Upper lobe of right lung (tissue), 1 donor: Measurements from ENCODE around the gene HDDC3. TPM values are rescaled to one million over a fixed set of nuclear protein-coding genes. Genes with fewer than 3 reads are reported as not detected.
"Not testable (repeated sequence)": the region's sequence is repeated elsewhere in the genome, so short reads cannot be mapped to it uniquely, and the experiment has no call there.

ENCODE experiments used
- ATAC-seq: fragments of 200-7000 bp; cut with Tn5 transposase; one replicate; pipeline ENCODE4 v1.9.1; 2020; ENCODE audit warnings: mild to moderate bottlenecking, moderate library complexity
- DNase-seq: peaks from one replicate; pipeline ENCODE4 v3.0.0-alpha.2; 2020
- H3K27ac ChIP-seq: fragments of 200-600 bp; one replicate; pipeline ENCODE4 v1.8.0; 2022
- H3K27me3 ChIP-seq: fragments of 200-600 bp; one replicate; pipeline ENCODE4 v1.8.0; 2022; ENCODE audit warnings: mild to moderate bottlenecking
- H3K36me3 ChIP-seq: fragments of 200-600 bp; one replicate; pipeline ENCODE4 v1.8.0; 2022
- H3K4me1 ChIP-seq: fragments of 200-600 bp; one replicate; pipeline ENCODE4 v1.8.0; 2022
- H3K4me3 ChIP-seq: fragments of 200-600 bp; one replicate; pipeline ENCODE4 v1.8.0; 2022; ENCODE audit warnings: mild to moderate bottlenecking
- H3K9me3 ChIP-seq: fragments of 200-600 bp; one replicate; pipeline ENCODE4 v1.8.0; 2022
- intact Hi-C: fragments of 100-400 bp; cut with DNase I; formaldehyde crosslinking; loops from one replicate; pipeline ENCODE4 v1.11.0; 2022
- total RNA-seq: library from RNA; stranded (reverse); fragmentation: NEBNext Ultra II Directional; extraction: Animal tissue kit (Norgen Biotek cat#: 25700); gene quantifications from one replicate; pipeline ENCODE4 v1.2.1, GENCODE V29; 2021
- TF ChIP-seq, protein P1 (sequence below): fragments of 200-600 bp; IDR thresholded peaks from one replicate; pipeline ENCODE4 v1.8.0; 2022; ENCODE audit warnings: antibody characterized with exemption
- donor health status: DM: no; HTN: yes; CAD: no; lungs with severe emphysema.

Gene HDDC3
- total RNA-seq, 1 donor from 2014 or later: 12.4 TPM

DNA sequence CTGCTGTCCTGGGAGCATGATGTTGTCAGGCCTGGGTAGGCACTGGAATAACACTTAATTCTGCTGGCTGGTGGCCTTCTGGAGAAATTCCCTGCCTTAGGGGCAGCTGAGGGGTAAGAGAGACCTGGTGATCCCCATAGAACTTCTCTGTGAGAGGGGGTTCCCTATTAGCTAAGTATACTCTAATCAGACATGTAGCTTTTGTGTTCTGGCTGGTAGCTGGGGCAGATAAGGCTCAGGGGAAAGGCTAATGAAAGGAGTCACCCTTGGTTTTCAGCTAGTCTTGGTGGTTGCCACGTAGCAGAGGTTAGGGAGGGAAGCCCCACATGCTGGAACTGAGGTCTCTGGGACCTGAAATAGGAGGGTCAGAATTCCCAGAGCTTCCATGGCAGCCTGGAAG, 952 bp upstream of the HDDC3 start:
- Histone ChIP-seq H3K4me3 (no peak overlapping the region), H3K27ac (no peak overlapping the region), H3K27me3 (no peaks in the 10 kb centered on the region), H3K9me3 (no peaks in the 10 kb centered on the region), H3K4me1 (peaks cover 54% of the 10 kb centered on the region), H3K36me3 (peaks cover 11% of the 10 kb centered on the region)
- DNase-seq (no peak), ATAC-seq (no peak)
- TF ChIP-seq, protein P1, sequence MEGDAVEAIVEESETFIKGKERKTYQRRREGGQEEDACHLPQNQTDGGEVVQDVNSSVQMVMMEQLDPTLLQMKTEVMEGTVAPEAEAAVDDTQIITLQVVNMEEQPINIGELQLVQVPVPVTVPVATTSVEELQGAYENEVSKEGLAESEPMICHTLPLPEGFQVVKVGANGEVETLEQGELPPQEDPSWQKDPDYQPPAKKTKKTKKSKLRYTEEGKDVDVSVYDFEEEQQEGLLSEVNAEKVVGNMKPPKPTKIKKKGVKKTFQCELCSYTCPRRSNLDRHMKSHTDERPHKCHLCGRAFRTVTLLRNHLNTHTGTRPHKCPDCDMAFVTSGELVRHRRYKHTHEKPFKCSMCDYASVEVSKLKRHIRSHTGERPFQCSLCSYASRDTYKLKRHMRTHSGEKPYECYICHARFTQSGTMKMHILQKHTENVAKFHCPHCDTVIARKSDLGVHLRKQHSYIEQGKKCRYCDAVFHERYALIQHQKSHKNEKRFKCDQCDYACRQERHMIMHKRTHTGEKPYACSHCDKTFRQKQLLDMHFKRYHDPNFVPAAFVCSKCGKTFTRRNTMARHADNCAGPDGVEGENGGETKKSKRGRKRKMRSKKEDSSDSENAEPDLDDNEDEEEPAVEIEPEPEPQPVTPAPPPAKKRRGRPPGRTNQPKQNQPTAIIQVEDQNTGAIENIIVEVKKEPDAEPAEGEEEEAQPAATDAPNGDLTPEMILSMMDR: no peak
- intact Hi-C loops: no loop called here

- intact Hi-C loops: no loop called here
- peak overlapping the region; percentile 97 for H3K27ac ChIP-seq
- H3K9me3 ChIP-seq: no peaks in the 10 kb centered on the region
- TF ChIP-seq, protein P1: no peak
- H3K27me3 ChIP-seq: no peaks in the 10 kb centered on the region
- DNase-seq (no peak), ATAC-seq (no peak)
- H3K4me1 ChIP-seq: peaks cover 54% of the 10 kb centered on the region
- peak overlapping the region; percentile 83 for H3K4me3 ChIP-seq
- peaks cover 5% of the 10 kb centered on the region for H3K36me3 ChIP-seq
Observed at GRCh38 chr15:90932660-90932991, 277 bp upstream of the HDDC3 start.

GRCh38 chr15:90931575-90931827, 848 bp downstream of the HDDC3 start:
- Histone ChIP-seq H3K27me3 (no peaks in the 10 kb centered on the region), H3K36me3 (no peaks in the 10 kb centered on the region), H3K9me3 (no peaks in the 10 kb centered on the region), H3K4me3 (peak overlapping the region; percentile 83), H3K27ac (peak overlapping the region; percentile 97), H3K4me1 (peaks cover 49% of the 10 kb centered on the region)
- intact Hi-C loops: no loop called here
- TF ChIP-seq, protein P1: no peak
- DNase-seq: no peak
- ATAC-seq: no peak

GRCh38 chr15:90930861-90931574, 1.3 kb downstream of the HDDC3 start:
- no peak for ATAC-seq
- Histone ChIP-seq H3K36me3 (no peaks in the 10 kb centered on the region), H3K9me3 (no peaks in the 10 kb centered on the region), H3K4me3 (peak overlapping the region; percentile 83), H3K27me3 (no peaks in the 10 kb centered on the region), H3K27ac (peak overlapping the region; percentile 97), H3K4me1 (peaks cover 44% of the 10 kb centered on the region)
- TF ChIP-seq, protein P1: no peak
- DNase-seq: no peak
- intact Hi-C loops: no loop called here

DNA sequence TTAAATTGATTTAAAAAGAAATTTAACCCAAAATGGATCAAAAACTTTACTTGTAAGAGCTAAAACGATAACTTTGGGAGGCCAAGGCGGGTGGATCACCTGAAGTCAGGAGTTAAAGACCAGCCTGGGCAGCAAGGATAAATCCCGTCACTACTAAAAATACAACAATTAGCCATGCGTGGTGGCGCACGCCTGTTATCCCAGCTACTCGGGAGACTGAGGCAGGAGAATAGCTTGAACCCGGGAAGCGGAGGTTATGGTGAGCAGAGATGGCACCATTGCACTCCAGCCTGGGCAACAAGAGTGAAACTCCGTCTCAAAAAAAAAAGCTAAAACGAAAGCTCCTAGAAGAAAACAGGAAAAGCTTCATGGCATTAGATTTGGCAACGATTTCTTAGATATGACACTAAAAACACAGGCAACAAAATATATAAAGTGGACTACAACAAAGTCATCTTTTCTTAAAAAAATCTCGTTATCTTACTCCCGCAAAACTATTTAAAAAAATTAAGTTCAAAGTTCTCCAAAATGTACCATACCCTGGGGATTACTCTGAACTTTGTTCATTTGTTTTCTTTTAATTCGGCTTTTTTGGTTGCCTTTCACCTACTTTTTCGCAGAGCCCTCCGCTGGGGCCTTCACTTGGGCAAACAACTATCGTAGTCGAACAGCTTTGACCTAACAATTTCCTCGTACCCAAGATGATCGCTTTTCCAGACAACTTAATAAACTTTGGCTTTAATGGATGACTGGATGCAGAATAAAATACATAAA, 2.9 kb downstream of the HDDC3 start:
- peak overlapping the region; percentile 70 for H3K4me3 ChIP-seq
- no peaks in the 10 kb centered on the region for H3K9me3 ChIP-seq
- intact Hi-C loops: no loop called here
- peak overlapping the region; percentile 97 for H3K27ac ChIP-seq
- ATAC-seq: no peak
- peaks cover 37% of the 10 kb centered on the region for H3K4me1 ChIP-seq
- no peaks in the 10 kb centered on the region for H3K36me3 ChIP-seq
- DNase-seq: no peak
- no peaks in the 10 kb centered on the region for H3K27me3 ChIP-seq
- TF ChIP-seq, protein P1: no peak

- intact Hi-C loops, H3K27ac ChIP-seq: not testable (repeated sequence)
Observed at GRCh38 chr15:90928106-90928505, 4.2 kb downstream of the HDDC3 start.

GRCh38 chr15:90926766-90927165, 5.6 kb downstream of the HDDC3 start:
- intact Hi-C loops, H3K4me3 ChIP-seq, DNase-seq, H3K27me3 ChIP-seq, ATAC-seq, H3K36me3 ChIP-seq, H3K27ac ChIP-seq, H3K9me3 ChIP-seq: not testable (repeated sequence)
- peaks cover 20% of the 10 kb centered on the region for H3K4me1 ChIP-seq

More at GRCh38 chr15:90928106-90928505, 4.2 kb downstream of the HDDC3 start:
- DNase-seq, H3K27me3 ChIP-seq, H3K9me3 ChIP-seq, H3K36me3 ChIP-seq, ATAC-seq, H3K4me3 ChIP-seq: not testable (repeated sequence)
- peaks cover 30% of the 10 kb centered on the region for H3K4me1 ChIP-seq
